Dermis microvascular lymphatic vessel endothelial cell (primary cell): Measurements from ENCODE around the gene MBIP. TPM values are rescaled to one million over a fixed set of nuclear protein-coding genes. Genes with fewer than 3 reads are reported as not detected.

Experiments used
- DNase-seq, 2 donors: peaks; one replicate each; pipeline versions ENCODE4 v3.0.0 to v3.0.0-alpha.2; 2010; ENCODE audit warnings: low read depth in 2 of 2
- total RNA-seq: library from RNA; depleted of rRNA; stranded (reverse); fragments of >200 nt; gene quantifications from 2 replicates; pipeline ENCODE4 v1.2.1, GENCODE V29; 2014

MBIP gene
- total RNA-seq, 1 donor from 2014 or later = 5.4 TPM

- DNase-seq = no peak
Observed at GRCh38 chr14:36313898-36314297, 6.5 kb downstream of the MBIP start.

GRCh38 chr14:36313206-36313605, 7.2 kb downstream of the MBIP start:
- no peak for DNase-seq

DNA sequence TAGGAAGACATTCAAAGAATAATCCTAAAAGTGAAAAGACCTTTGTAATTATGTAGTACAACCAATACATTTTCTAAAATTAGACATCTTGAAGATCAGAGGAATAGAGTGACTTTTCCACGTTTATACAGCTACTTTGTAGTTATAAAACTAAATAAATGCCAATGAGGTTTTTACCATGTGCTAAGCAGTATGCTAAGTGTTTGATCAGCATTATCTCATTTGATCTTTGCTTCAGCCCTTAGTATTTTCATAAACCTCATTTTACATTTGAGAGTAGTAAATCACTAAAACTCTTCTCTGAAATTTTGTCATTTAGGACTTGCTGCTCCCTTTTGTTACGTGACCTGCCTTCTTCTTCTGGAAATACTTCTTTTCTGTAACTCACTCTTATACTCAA, 13.6 kb downstream of the MBIP start:
- DNase-seq = no peak

- no peak for DNase-seq
Observed at GRCh38 chr14:36304895-36305294, 15.5 kb downstream of the MBIP start.

- no peak for DNase-seq
Observed at GRCh38 chr14:36303960-36304359, 16.5 kb downstream of the MBIP start.

GRCh38 chr14:36302823-36303222, 17.6 kb downstream of the MBIP start:
- DNase-seq = no peak

DNA sequence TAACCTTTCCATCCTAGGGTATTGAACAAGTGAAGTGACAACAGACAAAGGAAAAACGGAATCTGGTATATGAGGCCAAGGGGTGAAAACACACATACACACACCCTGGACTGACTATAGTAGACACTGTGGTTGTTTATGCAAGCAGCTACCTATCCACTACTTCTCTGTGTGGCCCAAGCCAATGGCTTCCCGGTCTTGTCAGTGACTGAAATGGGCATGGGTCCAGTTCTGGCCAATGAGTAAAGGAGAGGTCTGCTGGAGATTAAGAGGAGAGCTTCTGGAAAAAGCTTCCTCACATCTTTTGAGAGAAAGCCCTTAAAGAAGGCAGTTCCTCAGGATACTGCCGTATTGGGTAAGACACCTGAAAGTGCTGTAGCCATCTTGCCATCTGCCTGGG, 19.3 kb downstream of the MBIP start:
- DNase-seq = no peak

- peak in 1 of 2 donors; percentile 26 for DNase-seq
Observed at GRCh38 chr14:36300337-36300736, 20.1 kb downstream of the MBIP start.

- no peak for DNase-seq
Observed at GRCh38 chr14:36295642-36296627, 24.5 kb downstream of the MBIP start.

- DNase-seq = no peak
Observed at GRCh38 chr14:36294543-36294942, 25.9 kb downstream of the MBIP start.

DNA sequence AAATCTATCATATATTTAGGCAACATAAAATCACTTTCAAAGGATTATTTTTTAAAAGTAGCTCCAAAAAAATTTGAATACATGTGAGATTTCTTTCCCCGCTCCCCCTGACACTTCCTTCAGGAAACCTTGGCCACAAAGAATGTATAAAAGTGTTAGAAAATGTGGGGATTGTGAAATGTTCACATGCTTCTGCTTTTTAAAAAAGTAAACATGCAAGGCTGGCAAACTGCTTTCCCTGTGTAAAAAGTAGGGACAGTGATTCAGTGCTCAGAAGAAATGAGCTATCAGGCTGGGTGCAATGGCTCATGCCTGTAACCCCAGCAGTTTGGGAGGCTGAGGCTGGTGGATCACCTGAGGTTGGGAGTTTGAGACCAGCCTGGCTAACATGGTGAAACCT, 26.6 kb downstream of the MBIP start:
- DNase-seq = no peak

DNA sequence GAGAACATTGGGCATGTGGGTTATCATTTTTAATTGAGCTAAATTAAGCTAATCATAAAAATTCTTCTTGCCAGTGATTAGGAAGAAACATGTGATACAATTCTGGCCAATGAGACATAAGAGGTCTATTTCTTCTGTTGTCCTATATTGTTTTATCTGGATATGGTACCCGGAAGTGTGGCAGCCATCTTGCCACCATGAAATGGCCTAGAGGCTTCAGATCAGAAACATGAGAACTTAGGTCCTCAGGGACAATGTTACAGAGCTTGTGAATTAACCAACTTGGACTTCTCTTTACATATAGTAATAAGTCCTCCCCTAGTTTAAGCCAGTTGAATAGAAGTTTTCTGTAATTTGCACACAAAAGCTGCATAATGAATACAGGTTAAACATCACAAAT, 30.5 kb downstream of the MBIP start:
- DNase-seq = no peak

- no peak for DNase-seq
Observed at GRCh38 chr14:36288496-36288895, 31.9 kb downstream of the MBIP start.

GRCh38 chr14:36284971-36285595, 35.4 kb downstream of the MBIP start:
- no peak for DNase-seq

- no peak for DNase-seq
Observed at GRCh38 chr14:36281309-36281708, 39.1 kb downstream of the MBIP start.

GRCh38 chr14:36279306-36280190, 40.9 kb downstream of the MBIP start:
- DNase-seq = no peak

DNA sequence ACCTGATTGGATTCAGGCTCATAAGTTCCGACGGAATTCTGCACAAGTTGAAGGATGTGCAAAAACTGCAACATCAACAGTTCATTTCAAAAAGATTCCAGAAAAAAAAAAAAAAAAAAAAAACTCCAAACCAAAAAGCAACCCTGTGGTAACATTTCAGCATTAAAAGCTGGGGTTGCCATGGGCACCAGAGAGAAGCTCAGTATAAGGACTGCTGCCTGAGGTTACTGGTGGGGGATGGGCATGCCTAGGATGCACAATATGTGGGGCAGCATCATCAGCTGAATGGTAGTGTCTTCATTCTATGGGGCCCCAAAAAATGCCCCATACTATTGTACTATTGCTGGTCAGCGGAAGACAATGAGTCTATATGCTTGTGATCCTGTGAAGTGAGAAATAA, 44.7 kb downstream of the MBIP start:
- no peak for DNase-seq

DNA sequence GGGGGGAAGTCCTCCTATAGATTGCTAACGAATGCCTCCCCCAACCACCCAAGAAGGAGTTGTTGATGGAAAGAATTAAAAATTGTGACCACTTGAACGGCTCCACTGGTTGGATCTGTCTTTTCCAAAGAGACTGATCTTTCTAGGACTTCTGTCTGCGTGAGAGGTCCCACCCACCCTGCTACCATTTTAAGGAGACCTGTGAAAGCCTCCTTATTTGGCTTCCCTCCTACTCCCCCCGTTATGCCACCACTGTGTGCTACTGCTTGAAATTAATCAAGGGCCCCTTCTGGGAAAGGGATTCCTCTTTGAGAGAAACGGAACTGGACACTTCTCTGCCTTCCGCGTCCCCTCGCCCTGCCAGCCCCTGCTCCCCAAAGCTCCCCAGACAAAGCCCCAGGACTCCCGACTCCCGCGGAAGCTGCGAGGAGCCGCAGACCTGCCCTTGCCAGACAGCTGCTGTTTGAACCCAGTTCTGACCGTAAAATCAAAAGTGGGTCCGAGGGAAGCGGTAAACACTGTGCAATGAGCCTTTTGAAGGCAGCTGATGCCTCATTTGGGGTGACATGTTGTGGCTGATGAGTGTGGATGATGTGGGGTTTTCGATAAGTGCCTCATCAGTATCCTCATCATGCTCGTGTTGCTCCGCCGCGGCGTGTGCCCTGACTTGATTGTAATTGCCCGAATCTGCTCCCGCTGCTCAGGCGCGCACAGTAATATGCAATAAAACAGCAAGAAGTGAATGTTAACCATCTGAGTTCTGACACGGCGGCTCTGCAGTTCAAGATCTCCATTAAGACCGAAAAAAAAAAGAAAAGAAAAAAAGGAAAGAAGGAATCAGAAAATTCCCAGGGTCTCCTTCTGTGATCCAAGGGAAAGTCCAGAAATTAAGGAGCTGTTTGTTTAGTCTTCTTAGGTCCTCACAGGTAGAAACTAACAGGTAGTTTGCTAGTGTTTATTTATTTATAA, 48.2 kb downstream of the MBIP start:
- no peak for DNase-seq

DNA sequence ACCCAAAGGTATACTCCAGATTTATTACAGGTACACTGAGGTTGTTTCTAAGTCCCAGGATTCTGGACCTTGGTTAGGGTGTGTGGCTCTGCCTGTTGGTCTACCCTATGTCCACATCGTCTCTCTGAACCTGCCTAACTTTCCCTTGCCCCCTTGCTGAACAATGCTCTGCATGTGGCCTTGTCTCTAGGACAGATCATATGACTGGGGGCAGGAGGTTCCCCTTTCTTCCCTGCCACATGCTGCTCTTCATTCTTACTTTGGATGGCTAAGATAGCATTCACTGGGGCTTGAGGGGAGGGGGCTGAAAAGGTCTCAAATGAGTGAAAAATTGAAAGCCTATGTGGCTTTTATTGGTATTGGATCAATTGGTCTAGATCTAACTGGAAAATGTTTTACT, 49.2 kb downstream of the MBIP start:
- DNase-seq = no peak

DNA sequence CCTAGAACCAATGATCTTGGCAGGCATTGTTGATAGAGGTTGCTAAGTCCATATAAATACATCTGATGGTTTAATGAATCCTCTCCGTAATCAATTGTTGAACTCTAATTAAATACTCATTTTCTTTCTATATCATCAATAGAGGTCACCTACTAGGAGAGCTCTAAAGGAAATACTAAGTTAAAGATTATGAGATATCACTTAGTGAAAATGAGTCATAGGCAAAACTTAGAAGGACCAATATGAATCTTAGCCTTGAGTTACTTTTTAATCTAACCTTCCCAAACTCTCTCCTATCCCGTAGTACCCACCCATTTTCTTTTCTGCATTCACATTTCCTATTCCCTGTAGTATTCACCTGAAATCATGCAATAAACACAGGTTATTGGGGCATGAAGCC, 50.2 kb downstream of the MBIP start:
- no peak for DNase-seq

DNA sequence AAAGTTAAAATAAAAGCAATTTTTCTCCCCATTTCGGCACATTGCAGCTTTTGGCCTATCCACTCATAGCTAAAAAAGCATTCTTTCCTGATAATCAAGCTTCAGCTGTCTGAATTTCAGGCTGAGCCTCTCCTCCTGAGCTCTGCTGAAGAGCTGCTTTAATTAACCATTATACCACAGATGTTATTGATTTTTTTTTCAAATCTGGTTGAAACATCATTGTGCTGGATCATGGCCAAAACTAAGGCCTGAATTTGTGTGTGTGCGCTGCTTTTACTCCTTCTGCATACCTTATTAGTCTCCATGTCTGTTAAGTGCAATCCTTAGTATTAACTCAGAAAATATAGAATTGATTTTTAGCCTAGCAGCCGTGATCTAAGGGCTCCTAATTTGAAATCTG, 52.3 kb downstream of the MBIP start:
- no peak for DNase-seq
